A549 (cell line): ENCODE results near the gene CHMP6. TPM values are rescaled to one million over a fixed set of nuclear protein-coding genes. Genes with fewer than 3 reads are reported as not detected.

Experiments
- ATAC-seq, 2 experiments: fragments of 200-7000 bp in 1 of 2; fragments of >200 bp in 1 of 2; cut with Nextera tagmentation in 1 of 2; cut with Tn5 transposase in 1 of 2; 3 replicates each; pipeline versions ENCODE4 v1.8.0 to v1.9.1; 2018 to 2020; ENCODE audit warnings: mild to moderate bottlenecking in 1 of 2, moderate library complexity in 1 of 2
- CTCF ChIA-PET: fragments of 300-600 bp; sonication (Branson Sonifier 250); formaldehyde crosslinking; extraction: SDS; loops from one replicate; lab custom pipeline; 2021; ENCODE audit warnings: antibody characterized with exemption, inconsistent platforms; lab: Yijun Ruan, JAX
- POLR2A ChIA-PET: fragments of 350-600 bp; formaldehyde crosslinking; extraction: SDS; loops from one replicate; lab custom pipeline; 2021; ENCODE audit warnings: antibody characterized with exemption, inconsistent platforms; lab: Yijun Ruan, JAX
- DNase-seq, 2 experiments: peaks; one replicate each; pipeline versions ENCODE4 v3.0.0 to v3.0.0-alpha.2; 2011 to 2016; ENCODE audit warnings: low read depth in 1 of 2, low spot score in 1 of 2
- FAIRE-seq: peaks from 2 replicates; lab custom pipeline; 2011; peaks lifted over from hg19 to GRCh38; lab: Jason Lieb, UNC
- H3K27ac ChIP-seq, 2 experiments: fragments of >200 bp; sonication (Bioruptor Twin); formaldehyde crosslinking; 3 replicates each; pipeline ENCODE4 v1.5.1; 2016 to 2017
- H3K4me1 ChIP-seq: fragments of >200 bp; sonication (Bioruptor Twin); formaldehyde crosslinking; 3 replicates; pipeline ENCODE4 v1.6.1; 2016
- H3K4me2 ChIP-seq: fragments of >200 bp; sonication (Bioruptor Twin); formaldehyde crosslinking; 3 replicates; pipeline ENCODE4 v1.6.1; 2016
- H3K4me3 ChIP-seq: fragments of >200 bp; sonication (Bioruptor Twin); formaldehyde crosslinking; 3 replicates; pipeline ENCODE4 v1.5.1; 2016
- H3K9me3 ChIP-seq: fragments of >200 bp; sonication (Bioruptor Twin); formaldehyde crosslinking; 3 replicates; pipeline ENCODE4 v1.6.1; 2016
- BCL3 ChIP-seq: fragments of >200 bp; sonication (Bioruptor Twin); formaldehyde crosslinking; IDR thresholded peaks from 3 replicates; pipeline ENCODE4 v1.6.1; 2016
- BHLHE40 ChIP-seq: IDR thresholded peaks from 2 replicates; pipeline ENCODE4 v1.6.1; 2012; ENCODE audit warnings: low read depth, low read length, inconsistent platforms
- CHD2 ChIP-seq: fragments of 150-350 bp; IDR thresholded peaks from 2 replicates; pipeline ENCODE4 v1.6.1; 2014; ENCODE audit warnings: low read length; ENCODE audit not compliant: partially characterized antibody
- FOSB ChIP-seq: fragments of 250-450 bp; sonication (Bioruptor Pico); IDR thresholded peaks from 2 replicates; pipeline ENCODE4 v1.5.0; 2020; ENCODE audit warnings: mild to moderate bottlenecking, moderate library complexity
- HDAC2 ChIP-seq: fragments of 200-600 bp; sonication (generic); IDR thresholded peaks from 2 replicates; pipeline ENCODE4 v1.6.1; 2016
- HEYL ChIP-seq: fragments of 250-450 bp; sonication (Bioruptor Pico); IDR thresholded peaks from 2 replicates; pipeline ENCODE4 v1.8.0; 2021; ENCODE audit warnings: mild to moderate bottlenecking, moderate library complexity
- MAFK ChIP-seq: fragments of 450-650 bp; IDR thresholded peaks from 2 replicates; pipeline ENCODE4 v1.6.1; 2014; ENCODE audit not compliant: partially characterized antibody
- NPAS2 ChIP-seq: fragments of 250-450 bp; sonication (Bioruptor Pico); IDR thresholded peaks from 2 replicates; pipeline ENCODE4 v1.8.0; 2022; ENCODE audit warnings: mild to moderate bottlenecking, moderate library complexity, borderline replicate concordance
- PBX3 ChIP-seq: IDR thresholded peaks from 2 replicates; pipeline ENCODE4 v1.6.1; 2012
- POLR2A ChIP-seq: IDR thresholded peaks from 2 replicates; pipeline ENCODE4 v1.6.1; 2012; ENCODE audit warnings: mild to moderate bottlenecking, low read length
- RNF2 ChIP-seq: fragments of 200-600 bp; sonication (generic); IDR thresholded peaks from 2 replicates; pipeline ENCODE4 v1.6.1; 2016; ENCODE audit warnings: low read depth, mild to moderate bottlenecking, antibody characterized with exemption, moderate library complexity, borderline replicate concordance
- TP53 ChIP-seq: fragments of 250-450 bp; sonication (Bioruptor Pico); IDR thresholded peaks from 2 replicates; pipeline ENCODE4 v1.5.0; 2021; ENCODE audit warnings: mild to moderate bottlenecking, moderate library complexity
- ZFP36 ChIP-seq: fragments of 450-650 bp; IDR thresholded peaks from 2 replicates; pipeline ENCODE4 v1.6.1; 2014; ENCODE audit warnings: borderline replicate concordance; ENCODE audit not compliant: partially characterized antibody
- ZSCAN20 ChIP-seq: fragments of 250-450 bp; sonication (Bioruptor Pico); IDR thresholded peaks from 2 replicates; pipeline ENCODE4 v1.8.0; 2022; ENCODE audit warnings: mild to moderate bottlenecking, moderate library complexity
- WGBS: methylation state at CpG from one replicate; pipeline ENCODE4 v1.1.6; 2017; ENCODE audit errors: missing lambda C conversion rate; 5-methylcytosine and 5-hydroxymethylcytosine counted together
- polyA plus RNA-seq, 4 experiments: library from polyadenylated mRNA; depleted of rRNA in 3 of 4; stranded (reverse); fragments of >200 nt; fragmentation: RNase III in 1 of 4; extraction: RNeasy Plus Mini Kit Qiagen cat#74134 plus additional on column Dnase treatment in 1 of 4; gene quantifications; 2 replicates in 3 of 4; 3 replicates in 1 of 4; pipeline ENCODE4 v1.2.3, GENCODE V29; 2011 to 2017

CHMP6 gene
- polyA plus RNA-seq, 2 of the 4 experiments (the other 2 are of a cell fraction), result 28.9 to 30.8 TPM

GRCh38 chr17:81002013-81002384 is 10.4 kb downstream of the CHMP6 start:
- ChIA-PET POLR2A (interaction anchor here (1.1 kb wide), 1 partner anchor 11 kb away, joined by 3 read pairs; the partner anchor contains the start of gene CHMP6), CTCF (interaction anchor here (1.9 to 9.1 kb wide), 3 partner anchors 21 to 228 kb away, joined by 6 to 56 read pairs (median 7); no protein-coding TSS in a partner anchor)
- ATAC-seq (no peak), DNase-seq (no peak), FAIRE-seq (no peak)
- WGBS, result 86% methylated on average over 10 of the region's 10 CpGs
- Histone ChIP-seq H3K4me1 (peaks cover 20% of the 10 kb centered on the region), H3K9me3 (no peaks in the 10 kb centered on the region), H3K27ac (no peak overlapping the region), H3K4me2 (no peak overlapping the region; the same call in 2 of the 3 replicates), H3K4me3 (no peak overlapping the region)
- peak; percentile 34; the same call in 1 of the 2 replicates for TF ChIP-seq FOSB
- TF ChIP-seq ZFP36, result no peak

GRCh38 chr17:81002409-81003361 is 11.0 kb downstream of the CHMP6 start:
- Histone ChIP-seq H3K4me2 (peak overlapping the region; percentile 6; the same call in 1 of the 3 replicates), H3K4me1 (peaks cover 20% of the 10 kb centered on the region), H3K9me3 (no peaks in the 10 kb centered on the region), H3K27ac (peak overlapping the region in 1 of 2 experiments; percentile 18; a peak in 1 of 6 replicates), H3K4me3 (no peak overlapping the region)
- CTCF ChIA-PET, result interaction anchor here (1.9 to 9.1 kb wide), 2 partner anchors 20 to 99 kb away, joined by 7 to 56 read pairs; no protein-coding TSS in a partner anchor
- 42% methylated on average over 21 of the region's 21 CpGs for WGBS
- FAIRE-seq (no peak), DNase-seq (no peak), ATAC-seq (peak; percentile 15 to 26; a peak in 4 of 6 replicates)
- POLR2A ChIA-PET, result interaction anchor here (1.1 kb wide), 1 partner anchor 12 kb away, joined by 3 read pairs; the partner anchor contains the start of gene CHMP6
- TF ChIP-seq PBX3 (0 out of 2 replicates have a peak, but pooled peaks have one; percentile 68), HEYL (CRISPR knock-in tag) (no peak)

DNA sequence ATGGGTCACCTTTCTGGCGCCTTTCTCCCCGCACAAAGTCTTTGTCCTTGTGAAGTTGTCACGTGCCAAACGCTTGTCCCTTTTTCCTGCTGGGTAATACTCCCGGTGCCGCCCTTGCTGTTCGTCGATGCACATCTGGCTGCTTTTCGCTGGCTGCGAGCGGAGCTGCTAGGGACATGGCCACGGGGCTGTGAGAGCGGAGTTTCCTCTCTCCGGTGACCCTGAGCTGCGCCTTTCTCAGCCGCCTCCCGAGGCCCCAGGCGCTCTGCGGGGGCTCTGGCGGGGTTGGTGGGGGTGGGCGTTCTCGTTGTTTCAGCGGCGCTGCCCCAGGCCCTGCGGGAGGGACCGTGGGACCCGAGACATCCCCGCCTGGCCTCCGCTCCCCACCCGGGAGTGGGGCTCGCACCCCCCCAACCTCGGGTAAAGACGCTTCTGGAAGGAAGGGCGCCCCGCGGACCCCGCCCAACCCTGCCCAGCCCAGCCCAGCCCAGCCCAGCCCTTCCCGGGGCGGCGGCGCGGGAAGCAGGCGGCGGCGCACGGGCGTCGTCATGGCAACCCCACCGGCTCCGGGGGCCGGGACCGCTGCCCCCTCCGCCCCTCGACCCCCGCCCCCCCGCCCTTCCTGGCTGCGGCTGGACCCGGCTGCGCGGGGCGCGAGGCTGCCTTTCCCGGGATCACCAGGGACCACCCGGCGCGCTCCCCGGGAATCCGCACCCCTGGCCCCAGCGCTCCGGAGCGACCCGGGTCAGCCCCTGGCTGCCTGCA is 12.3 kb downstream of the CHMP6 start:
- TF ChIP-seq TP53 (CRISPR knock-in tag) (no peak), CHD2 (no peak), ZSCAN20 (CRISPR knock-in tag) (no peak), POLR2A (peak; percentile 22; the same call in 1 of the 2 replicates), MAFK (no peak), HDAC2 (no peak), FOSB (0 out of 2 replicates have a peak, but pooled peaks have one; percentile 40), RNF2 (peak; percentile 66; the same call in 1 of the 2 replicates), BCL3 (no peak), NPAS2 (CRISPR knock-in tag) (no peak), BHLHE40 (0 out of 2 replicates have a peak, but pooled peaks have one; percentile 31)
- ChIA-PET CTCF (interaction anchor here (0.6 to 9.1 kb wide), 5 partner anchors 10 to 772 kb away, joined by 3 to 56 read pairs (median 8); no protein-coding TSS in a partner anchor), POLR2A (no interaction called here)
- WGBS, result 16% methylated on average over 21 of the region's 72 CpGs
- H3K4me3 ChIP-seq, result peak overlapping the region; percentile 40
- DNase-seq (no peak), FAIRE-seq (no peak), ATAC-seq (peak; percentile 8 to 15; a peak in 3 of 6 replicates)
- peak overlapping the region; percentile 81 for H3K4me2 ChIP-seq
- H3K4me1 ChIP-seq, result peaks cover 20% of the 10 kb centered on the region
- no peaks in the 10 kb centered on the region for H3K9me3 ChIP-seq
- H3K27ac ChIP-seq, result peak overlapping the region in 1 of 2 experiments; percentile 61; a peak in 3 of 6 replicates
